NCI-H1092 treated with DMSO at 0.1 percent for 48 hours (cell line): ENCODE data around the gene SPATS2.
A peak's percentile ranks its signal among the peaks of the same experiment; 100 is the strongest.
"Not testable (repeated sequence)": the region's sequence is repeated elsewhere in the genome, so short reads cannot be mapped to it uniquely, and the experiment has no call there.

Experiments
- DNase-seq: peaks from one replicate; lab custom pipeline; 2025; lab: John Stamatoyannopoulos, UW

The SPATS2 gene

GRCh38 chr12:49352351-49352750 is 14.9 kb upstream of the SPATS2 start:
- DNase-seq, result no peak

- DNase-seq, result no peak
These were observed 11.3 kb upstream of the SPATS2 start for GRCh38 chr12:49355913-49356312.

DNA sequence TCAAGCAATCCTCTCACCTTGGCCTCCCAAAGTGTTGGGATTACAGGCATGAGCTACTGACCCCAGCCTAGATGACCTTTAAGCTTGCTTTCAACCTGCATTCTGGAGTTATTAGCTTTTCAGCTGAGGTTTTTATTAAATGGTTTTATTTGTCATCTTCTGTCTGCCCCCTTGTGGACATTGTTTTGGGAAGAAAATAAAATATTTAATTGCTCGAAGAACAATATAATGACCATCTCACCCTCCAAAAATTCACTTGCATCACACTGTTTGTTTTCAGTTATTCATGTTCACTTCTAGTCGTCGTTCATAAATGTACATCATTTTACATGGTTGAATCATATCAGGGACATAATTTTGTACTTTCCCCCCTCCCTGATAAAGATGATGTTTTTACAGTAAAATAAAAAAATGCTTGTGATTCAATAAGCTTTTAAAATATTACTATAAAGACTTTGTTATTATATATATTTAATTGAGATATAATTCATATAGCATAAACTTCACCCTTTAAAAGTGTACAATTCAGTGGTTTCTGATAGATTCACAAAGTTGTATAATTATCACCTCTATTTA is 10.1 kb upstream of the SPATS2 start:
- DNase-seq, result no peak

DNA sequence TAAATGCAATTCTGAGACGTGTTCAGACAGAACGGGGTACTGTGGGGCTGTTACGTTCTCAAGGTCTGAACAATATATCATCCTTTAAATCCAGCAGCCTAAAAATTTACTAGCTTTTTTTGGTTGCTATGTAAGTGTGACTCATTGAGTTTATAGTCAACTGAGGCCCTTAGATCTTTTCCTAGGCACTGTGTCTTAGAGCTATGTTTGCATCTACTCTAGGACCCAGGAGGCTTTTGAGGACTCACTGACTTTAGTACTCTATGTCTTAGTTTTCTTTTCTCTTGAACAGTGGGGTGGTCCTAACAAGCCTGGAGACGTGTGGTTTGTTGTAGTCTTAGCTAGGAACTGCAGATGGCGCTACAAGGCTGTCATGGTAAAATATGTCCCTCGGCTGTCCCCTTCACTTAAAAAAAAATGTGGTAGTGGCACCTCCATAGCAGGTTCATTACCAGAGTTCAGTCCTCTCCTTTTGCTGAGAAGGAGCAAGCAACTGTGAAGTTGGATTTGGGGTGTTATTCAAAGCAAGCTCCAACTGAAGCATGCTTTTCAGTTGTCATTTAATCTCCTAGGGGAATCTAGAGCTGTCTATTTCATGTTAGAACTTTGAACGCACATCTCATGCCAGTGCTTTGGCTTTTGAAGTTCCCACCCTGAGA is 8.7 kb upstream of the SPATS2 start:
- peak; percentile 69 for DNase-seq

DNA sequence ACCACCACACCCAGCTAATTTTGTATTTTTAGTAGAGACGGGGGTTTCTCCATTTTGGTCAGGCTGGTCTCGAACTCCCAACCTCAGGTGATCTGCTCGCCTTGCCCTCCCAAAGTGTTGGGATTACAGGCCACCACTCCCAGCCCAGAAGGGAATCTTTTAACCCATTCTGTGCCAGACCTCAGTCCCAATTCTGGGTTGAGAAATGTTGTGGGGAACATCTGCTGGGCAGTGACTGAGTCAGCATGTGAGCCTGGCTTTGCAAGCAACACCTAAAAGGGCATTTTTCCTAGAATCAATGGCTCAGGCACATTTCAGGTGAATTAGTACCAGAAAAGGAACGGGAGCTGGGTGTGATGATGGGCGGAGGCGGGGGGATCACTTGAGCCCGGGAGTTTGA is 7.6 kb upstream of the SPATS2 start:
- no peak for DNase-seq

DNA sequence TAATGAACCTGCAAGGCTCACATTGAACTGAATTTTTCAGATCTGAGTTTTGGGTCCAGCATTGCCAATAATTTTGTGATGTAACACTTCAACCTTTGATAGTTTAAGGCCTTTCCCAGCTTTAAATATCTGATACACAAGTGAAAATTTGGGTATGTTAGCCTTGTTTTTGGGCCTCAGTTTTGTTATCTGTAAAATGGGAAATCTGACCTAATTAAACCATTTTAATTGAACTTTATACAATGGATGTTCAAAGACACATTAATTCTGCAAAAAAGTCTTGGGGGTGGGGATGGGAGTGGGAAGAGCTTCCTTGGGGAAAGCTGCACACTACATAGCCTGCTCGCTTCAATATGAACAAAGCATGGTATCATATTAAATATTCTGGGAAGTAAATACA is 5.2 kb upstream of the SPATS2 start:
- no peak for DNase-seq

GRCh38 chr12:49364989-49365388 is 2.3 kb upstream of the SPATS2 start:
- no peak for DNase-seq

- DNase-seq, result no peak
These were observed 1.7 kb upstream of the SPATS2 start for GRCh38 chr12:49365542-49365941.

GRCh38 chr12:49366096-49366651 is 1.1 kb upstream of the SPATS2 start:
- no peak for DNase-seq

DNA sequence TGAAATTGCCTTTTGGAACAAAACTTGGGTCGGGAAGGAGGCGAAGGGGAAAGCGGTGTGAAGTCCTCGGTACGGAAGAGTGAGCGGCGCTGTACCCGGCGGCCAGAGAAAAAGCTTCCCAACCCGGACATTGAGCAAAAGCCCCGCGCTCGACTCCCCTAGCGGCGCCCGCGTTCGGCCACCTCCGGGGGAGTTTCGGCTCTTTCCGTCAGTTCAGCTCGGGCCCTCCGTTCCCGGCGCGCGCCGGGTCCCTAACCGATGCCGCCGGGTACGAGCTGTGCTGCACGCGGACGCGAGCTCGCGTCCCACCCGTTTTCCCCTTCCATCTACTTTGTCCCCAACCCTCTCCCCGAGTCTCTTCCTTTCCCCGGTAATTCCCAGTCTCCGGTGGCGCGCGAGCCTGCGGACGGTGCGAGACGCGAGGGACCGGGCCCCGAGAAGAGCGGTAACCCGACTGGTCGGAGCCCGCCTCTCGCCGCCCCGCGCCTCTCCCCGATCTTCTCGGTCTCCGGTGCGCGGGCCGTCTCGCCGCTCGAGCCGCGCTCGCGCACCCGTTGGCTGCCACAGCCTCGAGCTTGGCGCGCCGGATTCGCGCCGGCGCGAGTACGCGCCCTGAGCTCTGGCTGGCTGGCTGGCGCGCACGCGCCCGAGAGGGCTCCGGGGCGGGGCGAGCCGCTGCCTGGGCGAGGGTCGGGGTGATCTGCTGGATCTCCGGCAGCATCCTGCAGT is 446 bp upstream of the SPATS2 start:
- peak; percentile 83 for DNase-seq

- DNase-seq, result no peak
These were observed 958 bp downstream of the SPATS2 start for GRCh38 chr12:49368240-49368600.

DNA sequence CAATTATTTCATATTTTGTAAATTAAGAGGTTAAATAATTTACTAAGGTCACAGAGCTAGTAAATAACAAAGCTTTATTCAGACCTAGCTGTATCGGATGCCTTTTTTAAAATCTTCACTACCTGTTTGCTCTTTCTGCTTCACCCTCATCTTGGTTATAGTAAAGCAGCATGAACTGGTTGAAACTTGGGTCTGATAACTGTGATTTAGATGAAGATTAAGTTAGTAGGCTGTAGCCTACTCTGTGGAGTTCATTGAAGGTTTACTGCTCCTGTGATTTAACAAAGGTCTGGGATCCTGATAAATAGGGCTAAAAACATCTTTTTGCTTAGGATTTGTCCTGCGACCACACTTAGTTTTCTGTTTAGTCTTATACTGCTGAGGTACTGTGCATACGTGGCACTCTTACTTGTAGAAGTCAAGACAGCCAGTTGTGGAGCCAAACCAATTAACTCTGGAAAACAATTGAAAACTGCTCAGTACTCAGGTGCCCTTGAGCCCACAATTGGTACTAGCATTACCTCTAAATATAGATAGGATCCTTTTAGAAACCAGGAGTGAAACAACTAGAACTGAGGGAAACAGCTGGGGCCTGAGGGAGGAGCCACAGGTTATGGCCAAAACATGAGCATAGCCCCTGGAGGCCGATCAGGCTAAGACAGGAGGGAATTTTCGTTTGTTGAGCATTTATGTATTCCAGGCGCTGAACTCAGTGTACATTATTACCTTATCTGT is 2.3 kb downstream of the SPATS2 start:
- DNase-seq, result no peak

DNA sequence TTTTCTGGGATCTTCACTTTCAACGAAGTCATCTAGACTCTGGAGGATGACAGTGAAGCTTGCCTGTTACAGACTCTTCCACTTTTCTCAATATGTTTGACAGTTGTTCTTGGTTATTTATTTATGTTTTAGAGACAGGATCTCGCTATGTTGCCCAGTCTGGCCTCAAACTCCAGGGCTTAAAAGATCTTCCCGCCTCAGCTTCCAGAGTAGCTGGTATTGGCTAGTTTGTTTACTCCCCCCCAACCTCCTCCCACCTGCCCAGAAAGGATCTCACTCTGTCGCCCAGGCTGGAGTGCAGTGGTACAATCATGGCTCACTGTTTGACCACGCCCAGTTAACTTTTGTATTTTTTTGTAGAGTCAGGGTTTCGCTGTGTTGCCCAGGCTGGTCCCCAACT is 3.3 kb downstream of the SPATS2 start:
- DNase-seq, result no peak

GRCh38 chr12:49375406-49375805 is 8.1 kb downstream of the SPATS2 start:
- no peak for DNase-seq

- DNase-seq, result no peak
These were observed 10.1 kb downstream of the SPATS2 start for GRCh38 chr12:49377386-49377785.

GRCh38 chr12:49380184-49380583 is 12.9 kb downstream of the SPATS2 start:
- not testable (repeated sequence) for DNase-seq

- no peak for DNase-seq
These were observed 21.6 kb downstream of the SPATS2 start for GRCh38 chr12:49388682-49389386.

DNA sequence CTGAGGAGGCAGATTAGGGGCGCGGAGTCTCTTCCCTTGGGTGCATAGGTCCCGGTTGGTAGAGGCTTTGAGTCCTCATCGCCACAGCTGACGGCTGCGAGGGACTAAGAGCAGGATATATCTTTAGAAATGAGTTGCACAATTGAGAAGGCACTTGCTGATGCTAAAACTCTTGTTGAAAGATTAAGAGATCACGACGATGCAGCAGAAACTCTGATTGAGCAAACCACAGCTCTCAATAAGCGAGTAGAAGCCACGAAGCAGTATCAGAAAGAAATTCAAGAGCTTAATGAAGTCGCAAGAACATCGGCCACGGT is 22.1 kb downstream of the SPATS2 start:
- DNase-seq, result no peak

DNA sequence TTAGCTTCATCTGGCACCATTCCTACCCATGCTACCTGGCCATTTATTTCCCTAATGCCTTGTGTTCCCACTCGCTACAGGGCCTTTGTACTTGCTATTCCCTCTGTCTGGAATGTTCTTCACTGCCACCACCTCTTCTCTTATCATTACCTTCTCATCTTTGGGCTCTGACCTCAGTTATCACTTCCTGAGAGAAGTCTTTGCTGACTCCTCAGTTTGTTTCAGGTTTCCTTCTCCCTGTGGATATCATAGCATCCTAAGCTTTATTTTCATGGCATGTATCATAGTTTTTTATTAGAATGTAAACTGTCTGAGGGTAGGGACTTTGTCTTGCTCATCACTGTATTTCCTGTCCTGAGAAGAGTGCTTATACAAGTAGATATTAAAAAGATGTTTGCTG is 29.7 kb downstream of the SPATS2 start:
- DNase-seq, result no peak

DNA sequence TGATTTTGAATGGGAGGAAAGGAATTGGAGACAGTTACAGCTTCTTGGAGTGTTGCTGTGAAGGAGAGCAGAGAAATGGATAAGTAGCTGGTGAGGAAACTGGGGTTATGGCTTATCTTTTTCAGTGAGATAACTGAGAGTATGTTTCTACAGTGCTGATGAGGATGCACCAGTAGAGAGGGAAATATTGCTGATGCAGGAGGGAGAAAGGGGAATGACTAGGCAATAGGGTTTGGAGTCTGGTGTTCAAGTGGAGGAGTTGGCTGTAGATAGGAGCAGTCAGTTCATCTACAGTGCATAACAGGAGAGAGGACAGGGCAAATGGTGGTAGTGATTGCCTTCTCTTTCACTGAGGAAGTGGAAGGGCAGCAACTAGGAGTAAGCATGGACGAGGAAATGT is 33.0 kb downstream of the SPATS2 start:
- DNase-seq, result no peak

DNA sequence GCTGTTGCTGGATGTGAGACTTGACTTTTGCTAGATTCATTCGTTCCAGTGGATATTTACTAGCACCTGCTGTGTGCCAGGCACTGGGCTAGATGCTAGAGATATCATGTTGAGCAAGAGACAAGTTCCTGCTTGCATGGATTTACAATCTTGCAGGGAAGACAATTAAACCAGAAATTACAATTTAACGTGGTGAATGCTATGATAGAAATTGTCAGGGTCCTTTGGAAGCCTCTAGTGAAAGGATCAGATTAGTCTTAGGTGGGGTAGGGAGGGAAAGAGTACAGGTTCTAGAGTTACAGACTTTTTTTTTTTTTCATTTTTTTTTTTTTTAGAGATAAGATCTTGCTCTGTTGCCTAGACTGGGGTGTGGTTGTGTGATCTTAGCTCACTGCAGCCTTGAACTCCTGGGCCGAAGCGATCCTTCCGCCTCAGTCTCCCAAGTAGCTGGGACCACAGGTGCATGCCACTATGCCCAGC is 36.7 kb downstream of the SPATS2 start:
- no peak for DNase-seq

GRCh38 chr12:49404956-49405355 is 37.7 kb downstream of the SPATS2 start:
- DNase-seq, result no peak
